SK-MEL-5 (cell line): ENCODE data around the gene CANT1. TPM values are rescaled to one million over a fixed set of nuclear protein-coding genes. Genes with fewer than 3 reads are reported as not detected.

Experiments
- DNase-seq: peaks from one replicate; pipeline ENCODE4 v3.0.0-alpha.2; 2016; ENCODE audit warnings: low read depth, low spot score
- in situ Hi-C: cut with HindIII; loops from 2 replicates; pipeline ENCODE4 v1.10.0; 2016; ENCODE audit warnings: low sequenced_read_pairs, high pct_unique_total_duplicates, low pct_unique_long_range_greater_than_20kb
- total RNA-seq: library from RNA; depleted of rRNA; stranded (reverse); fragments of >200 nt; shearing (Covaris generic); gene quantifications from 2 replicates; pipeline ENCODE4 v1.2.3, GENCODE V29; 2014

Gene CANT1
- total RNA-seq, 1 experiment from 2014 or later: 107 TPM

GRCh38 chr17:79020631-79021301 is 11.2 kb upstream of the CANT1 start:
- in situ Hi-C loops: no loop called here
- peak; percentile 37 for DNase-seq

GRCh38 chr17:79019632-79020584 is 10.3 kb upstream of the CANT1 start:
- peak; percentile 94 for DNase-seq
- in situ Hi-C loops: no loop called here

GRCh38 chr17:79019261-79019631 is 9.7 kb upstream of the CANT1 start:
- DNase-seq: no peak
- in situ Hi-C loops: no loop called here

- in situ Hi-C loops: no loop called here
- no peak for DNase-seq
These were observed 8.8 kb upstream of the CANT1 start for GRCh38 chr17:79018370-79018695.

DNA sequence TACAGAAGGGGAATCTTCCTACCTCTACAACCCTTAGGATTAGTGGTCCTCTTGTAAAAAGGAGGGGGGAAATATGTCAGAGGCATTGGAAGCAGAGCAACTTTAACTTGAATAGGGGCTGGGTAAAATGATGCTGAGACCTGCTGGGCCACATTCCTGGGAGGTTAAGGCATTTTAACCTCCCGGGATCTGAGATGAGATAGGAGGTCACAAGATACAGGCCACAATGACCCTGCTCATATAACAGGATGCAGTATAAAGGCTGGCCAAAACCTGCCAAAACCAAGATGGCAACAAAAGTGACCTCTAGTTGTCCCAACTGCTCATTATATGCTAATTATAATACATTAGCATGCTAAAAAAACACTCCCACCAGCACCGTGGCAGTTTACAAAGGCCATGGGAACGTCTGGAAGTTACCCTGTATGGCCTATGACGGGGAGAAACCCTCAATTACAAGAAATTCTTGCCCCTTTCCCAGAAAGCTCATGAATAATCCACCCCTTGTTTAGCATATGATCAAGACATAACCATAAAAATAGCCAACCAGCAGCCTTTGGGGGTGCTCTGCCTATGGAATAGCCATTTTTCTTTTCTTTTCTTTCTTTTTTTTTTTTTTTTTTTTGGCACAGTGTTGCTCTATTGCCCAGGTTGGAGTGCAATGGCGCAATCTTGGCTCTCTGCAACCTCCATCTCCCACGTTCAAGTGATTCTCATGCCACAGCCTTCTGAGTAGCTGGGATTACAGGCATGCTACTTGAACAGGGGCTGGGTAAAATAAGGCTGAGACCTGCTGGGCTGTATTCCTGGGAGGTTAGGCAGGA is 8.2 kb upstream of the CANT1 start:
- DNase-seq: peak; percentile 63
- in situ Hi-C loops: no loop called here

DNA sequence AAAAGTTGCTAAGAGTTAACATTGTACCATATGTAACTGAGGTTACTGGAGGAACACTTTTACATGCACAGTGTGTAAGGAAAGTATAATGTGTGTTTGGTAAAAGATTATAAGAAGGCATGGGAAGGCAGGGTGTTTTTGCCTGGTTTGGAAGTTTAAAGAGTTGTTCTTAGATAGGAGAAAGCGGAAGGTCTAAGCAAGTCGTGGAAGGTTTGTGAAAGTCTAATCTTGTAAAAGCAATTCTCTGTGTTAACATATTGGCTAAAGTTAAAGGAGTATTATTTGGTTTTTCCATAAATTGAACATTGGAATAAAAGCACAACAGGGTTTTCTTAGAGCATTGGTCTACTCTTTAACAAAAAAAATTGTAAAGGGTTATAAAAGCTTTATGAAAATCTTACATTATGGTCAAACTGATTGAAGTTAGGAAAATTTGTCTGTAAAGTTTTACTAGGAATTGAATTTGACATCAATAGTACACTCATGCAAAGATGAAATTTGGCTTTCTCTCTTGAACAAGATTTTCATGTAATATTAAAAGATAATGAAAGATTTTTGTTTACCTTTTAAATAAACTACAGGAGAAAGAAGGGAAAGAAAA is 4.7 kb upstream of the CANT1 start:
- no peak for DNase-seq
- in situ Hi-C loops: no loop called here

DNA sequence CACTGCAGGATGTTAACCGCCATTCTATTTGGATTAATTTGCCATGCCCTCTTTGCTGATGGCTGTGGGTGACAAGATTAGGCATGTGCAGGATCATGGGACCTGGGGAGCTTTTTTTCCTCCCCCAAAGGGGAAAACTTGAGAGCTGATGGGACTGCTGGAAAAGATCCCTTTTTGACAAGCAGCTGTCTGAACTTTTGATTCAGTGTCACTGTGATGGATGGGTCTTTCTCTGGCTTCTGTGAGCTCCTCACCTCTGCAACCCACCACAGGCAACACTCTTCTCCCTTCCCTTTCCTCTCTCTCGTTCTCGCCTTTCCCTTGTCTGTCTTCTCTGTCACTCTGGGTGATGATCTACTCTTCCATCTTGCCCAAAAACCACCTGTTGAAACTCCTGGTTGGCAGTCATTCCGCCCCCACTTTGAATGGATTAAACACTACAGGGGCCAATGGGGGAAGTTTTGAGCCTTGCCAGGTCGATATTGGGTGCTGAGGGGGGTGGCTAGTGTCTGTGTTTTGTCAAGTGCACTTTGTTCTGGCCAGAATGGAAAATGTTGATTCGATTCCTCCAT is 3.1 kb upstream of the CANT1 start:
- DNase-seq: no peak
- in situ Hi-C loops: no loop called here

GRCh38 chr17:79011451-79012147 is 2.0 kb upstream of the CANT1 start:
- no peak for DNase-seq
- in situ Hi-C loops: no loop called here

GRCh38 chr17:79010304-79010646 is 711 bp upstream of the CANT1 start:
- in situ Hi-C loops: no loop called here
- DNase-seq: no peak

GRCh38 chr17:79008666-79009387 is 737 bp downstream of the CANT1 start:
- in situ Hi-C loops: no loop called here
- no peak for DNase-seq

- no peak for DNase-seq
- in situ Hi-C loops: no loop called here
These were observed 1.8 kb downstream of the CANT1 start for GRCh38 chr17:79007504-79008381.

GRCh38 chr17:79006794-79007503 is 2.6 kb downstream of the CANT1 start:
- no peak for DNase-seq
- in situ Hi-C loops: no loop called here

- in situ Hi-C loops: no loop called here
- no peak for DNase-seq
These were observed 3.5 kb downstream of the CANT1 start for GRCh38 chr17:79006046-79006445.

DNA sequence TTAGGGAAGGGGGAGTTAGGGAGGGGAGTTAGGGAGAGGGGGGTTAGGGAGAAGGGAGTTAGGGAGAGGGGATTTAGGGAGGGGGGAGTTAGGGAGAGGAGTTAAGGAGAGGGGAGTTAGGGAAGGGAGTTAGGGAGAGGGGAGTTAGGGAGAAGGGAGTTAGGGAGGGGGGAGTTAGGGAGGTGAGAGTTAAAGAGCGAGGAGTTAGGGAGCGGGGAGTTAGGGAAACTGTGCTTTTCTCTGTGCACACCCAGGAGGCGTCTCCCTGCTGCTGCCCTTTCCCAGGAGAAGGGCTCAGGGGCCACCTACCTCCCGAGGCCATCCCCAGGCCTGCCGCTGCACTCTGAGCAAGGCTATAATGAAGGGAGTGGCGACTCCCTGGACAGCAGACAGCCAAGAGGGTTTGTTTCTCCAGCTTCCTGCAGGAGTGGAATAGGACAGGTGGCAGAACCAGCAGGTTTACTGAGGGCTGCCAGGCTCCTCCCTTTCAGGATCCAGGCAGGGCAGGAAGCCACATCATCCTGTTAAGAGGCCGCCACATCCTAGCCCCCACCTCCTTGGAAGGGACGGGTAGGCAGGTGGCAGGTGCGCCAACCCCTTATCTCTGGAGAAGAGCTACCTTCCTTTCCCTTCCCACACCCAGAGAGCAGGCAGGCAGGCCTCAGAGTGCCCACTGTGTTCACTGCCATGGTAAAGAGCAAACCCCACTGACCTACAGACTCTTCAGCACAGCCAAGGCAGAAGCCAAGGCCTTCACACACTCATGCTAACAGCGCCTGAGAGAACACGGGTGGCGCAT is 4.3 kb downstream of the CANT1 start:
- in situ Hi-C loops: no loop called here
- no peak for DNase-seq
